Osteocyte (in vitro differentiated cells): ENCODE results near the gene SHANK1. TPM values are rescaled to one million over a fixed set of nuclear protein-coding genes. Genes with fewer than 3 reads are reported as not detected.

Experiments used
- DNase-seq: peaks from one replicate; pipeline ENCODE4 v3.0.0; 2021; ENCODE audit warnings: mixed read lengths; ENCODE audit not compliant: unreplicated experiment; ENCODE audit errors: extremely low spot score
- H3K27ac Mint-ChIP-seq: one replicate; pipeline ENCODE4 v1.8.0; 2021; ENCODE audit warnings: mild to moderate bottlenecking, mixed read lengths; ENCODE audit not compliant: unreplicated experiment
- H3K27me3 Mint-ChIP-seq: one replicate; pipeline ENCODE4 v1.8.0; 2021; ENCODE audit warnings: mixed read lengths; ENCODE audit not compliant: unreplicated experiment
- H3K36me3 Mint-ChIP-seq: one replicate; pipeline ENCODE4 v1.8.0; 2021; ENCODE audit warnings: mixed read lengths; ENCODE audit not compliant: unreplicated experiment
- H3K4me1 Mint-ChIP-seq: one replicate; pipeline ENCODE4 v1.8.0; 2021; ENCODE audit warnings: mixed read lengths; ENCODE audit not compliant: unreplicated experiment
- H3K4me3 Mint-ChIP-seq: one replicate; pipeline ENCODE4 v1.8.0; 2021; ENCODE audit warnings: mild to moderate bottlenecking, moderate library complexity, mixed read lengths; ENCODE audit not compliant: unreplicated experiment
- H3K9me3 Mint-ChIP-seq: one replicate; pipeline ENCODE4 v1.8.0; 2021; ENCODE audit warnings: mixed read lengths; ENCODE audit not compliant: unreplicated experiment
- CTCF ChIP-seq: fragments of 200-600 bp; sonication (generic); IDR thresholded peaks from 2 replicates; pipeline ENCODE4 v1.5.0; 2021; ENCODE audit warnings: antibody characterized with exemption, mild to moderate bottlenecking, moderate library complexity
- total RNA-seq: library from RNA; stranded (reverse); gene quantifications from 2 replicates; pipeline ENCODE4 v1.2.1, GENCODE V29; 2021

The SHANK1 gene
- total RNA-seq, 1 donor from 2014 or later = 0.40 TPM

- no peak overlapping the region for H3K27ac Mint-ChIP-seq
- no peak overlapping the region for H3K4me3 Mint-ChIP-seq
- DNase-seq = no peak
- peaks cover 12% of the 10 kb centered on the region for H3K27me3 Mint-ChIP-seq
- no peaks in the 10 kb centered on the region for H3K36me3 Mint-ChIP-seq
- H3K4me1 Mint-ChIP-seq = no peaks in the 10 kb centered on the region
- H3K9me3 Mint-ChIP-seq = peaks cover 9% of the 10 kb centered on the region
- TF ChIP-seq CTCF = no peak
Observed at GRCh38 chr19:50633359-50633758, 86.2 kb downstream of the SHANK1 start.

- Mint-ChIP-seq H3K9me3 (peaks cover 9% of the 10 kb centered on the region), H3K36me3 (no peaks in the 10 kb centered on the region), H3K4me3 (no peak overlapping the region), H3K27me3 (peaks cover 2% of the 10 kb centered on the region), H3K4me1 (no peaks in the 10 kb centered on the region), H3K27ac (no peak overlapping the region)
- DNase-seq = no peak
- TF ChIP-seq CTCF = no peak
Observed at GRCh38 chr19:50632151-50632835, 87.3 kb downstream of the SHANK1 start.

- no peak overlapping the region for H3K4me3 Mint-ChIP-seq
- no peaks in the 10 kb centered on the region for H3K36me3 Mint-ChIP-seq
- no peak for TF ChIP-seq CTCF
- H3K9me3 Mint-ChIP-seq = peaks cover 9% of the 10 kb centered on the region
- H3K4me1 Mint-ChIP-seq = no peaks in the 10 kb centered on the region
- no peaks in the 10 kb centered on the region for H3K27me3 Mint-ChIP-seq
- DNase-seq = no peak
- no peak overlapping the region for H3K27ac Mint-ChIP-seq
Observed at GRCh38 chr19:50629801-50630200, 89.8 kb downstream of the SHANK1 start.

GRCh38 chr19:50629194-50629593 is 90.4 kb downstream of the SHANK1 start:
- Mint-ChIP-seq H3K9me3 (peaks cover 8% of the 10 kb centered on the region), H3K27me3 (no peaks in the 10 kb centered on the region)
- no peak for DNase-seq

GRCh38 chr19:50628551-50628950 is 91.1 kb downstream of the SHANK1 start:
- H3K9me3 Mint-ChIP-seq = peaks cover 4% of the 10 kb centered on the region
- no peaks in the 10 kb centered on the region for H3K36me3 Mint-ChIP-seq
- no peak for TF ChIP-seq CTCF
- no peak overlapping the region for H3K4me3 Mint-ChIP-seq
- DNase-seq = no peak
- no peaks in the 10 kb centered on the region for H3K27me3 Mint-ChIP-seq
- H3K27ac Mint-ChIP-seq = no peak overlapping the region
- H3K4me1 Mint-ChIP-seq = no peaks in the 10 kb centered on the region

More at GRCh38 chr19:50629194-50629593, 90.4 kb downstream of the SHANK1 start:
- no peak for TF ChIP-seq CTCF
- Mint-ChIP-seq H3K27ac (no peak overlapping the region), H3K4me3 (no peak overlapping the region), H3K36me3 (no peaks in the 10 kb centered on the region), H3K4me1 (no peaks in the 10 kb centered on the region)
